ENCODE data around the gene ANK2. TPM values are rescaled to one million over a fixed set of nuclear protein-coding genes. Genes with fewer than 3 reads are reported as not detected.
A peak's percentile ranks its signal among the peaks of the same experiment; 100 is the strongest.
"Not testable (repeated sequence)": the region's sequence is repeated elsewhere in the genome, so short reads cannot be mapped to it uniquely, and the experiment has no call there.

ANK2 gene
- polyA plus RNA-seq, 1 donor, result 269 TPM

DNA sequence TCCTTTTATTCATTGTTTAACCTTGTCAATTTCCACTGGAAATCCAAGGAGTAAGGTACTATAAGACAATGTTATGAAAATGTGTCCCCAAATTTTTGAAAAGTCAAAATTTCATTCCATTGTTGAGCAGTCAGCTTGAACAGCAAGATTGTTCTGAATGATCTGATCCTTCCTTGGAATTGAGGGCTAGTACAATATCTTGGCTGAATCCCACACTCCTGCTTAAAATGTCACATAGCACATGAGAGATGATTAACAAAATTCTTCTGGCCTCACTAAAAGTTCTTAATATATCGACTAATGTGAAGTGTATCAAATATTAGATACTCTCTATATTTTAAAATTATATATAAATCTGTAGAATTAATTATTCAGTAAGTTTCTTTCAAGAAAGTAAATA is 104.8 kb downstream of the ANK2 start:
- no peak for DNase-seq

DNA sequence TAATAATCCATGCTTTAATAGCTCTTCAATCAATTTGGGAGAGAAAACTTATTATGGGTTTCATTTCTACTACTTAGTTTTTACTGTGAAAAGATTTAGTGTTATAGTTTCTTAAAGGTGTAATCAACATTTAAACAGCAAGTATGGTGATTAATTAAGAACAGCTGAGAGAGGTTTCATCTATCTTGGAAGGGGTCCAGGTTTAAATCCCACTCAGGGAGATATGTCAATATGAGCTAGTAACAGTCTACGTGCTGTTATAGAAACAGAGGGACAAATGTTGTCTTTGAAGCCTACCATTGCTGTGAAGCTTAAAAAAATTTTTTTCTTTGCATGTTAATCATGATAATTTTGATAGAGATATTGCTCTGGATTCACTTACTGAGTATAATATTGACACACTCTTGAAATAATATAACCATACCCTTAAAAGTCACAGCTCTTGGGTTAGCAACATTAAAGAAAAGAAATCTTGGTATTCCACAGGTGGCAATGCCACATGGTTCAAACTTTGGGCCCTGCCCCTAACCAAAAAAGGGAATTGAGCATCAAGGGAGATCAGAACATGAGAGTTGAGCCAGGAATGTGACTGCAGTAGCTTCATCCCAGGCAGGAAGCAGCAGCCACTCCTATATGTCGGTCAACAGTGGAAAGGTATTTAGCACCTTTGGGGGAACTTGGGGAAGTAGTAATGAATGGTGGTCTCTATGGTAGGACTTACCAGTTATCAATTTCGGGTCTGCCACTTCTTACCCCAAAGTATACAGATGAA is 107.8 kb downstream of the ANK2 start:
- DNase-seq, result no peak

DNA sequence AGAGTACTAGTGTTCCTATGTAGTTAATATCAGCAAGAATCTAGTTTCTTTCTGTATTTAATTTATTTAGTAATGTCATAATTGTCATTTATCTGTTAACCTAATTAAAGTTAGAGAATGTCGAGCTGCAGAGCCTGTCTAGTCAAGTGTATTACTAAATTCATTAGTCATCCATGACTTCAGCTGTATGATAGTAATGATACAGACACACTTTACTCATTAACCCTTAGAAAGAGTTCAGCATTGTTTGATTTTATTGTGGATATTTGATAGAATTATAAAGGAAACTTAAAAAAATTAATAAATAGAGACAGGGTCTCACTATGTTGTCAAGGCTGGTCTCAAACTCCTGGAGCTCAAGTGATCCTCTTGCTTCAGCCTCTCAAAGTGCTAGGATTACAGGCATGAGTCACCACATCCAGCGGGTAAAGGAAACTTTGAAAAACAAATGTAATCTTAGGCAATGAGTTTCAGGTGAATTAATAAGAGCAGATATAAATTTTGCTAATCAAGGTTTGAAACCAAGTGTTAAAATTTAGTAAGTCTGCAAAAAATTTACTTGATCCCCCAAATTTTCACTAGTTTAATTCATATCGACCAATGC is 110.6 kb downstream of the ANK2 start:
- no peak for DNase-seq

GRCh38 chr4:113160548-113160947 is 111.1 kb downstream of the ANK2 start:
- DNase-seq, result no peak

GRCh38 chr4:113162089-113162488 is 112.6 kb downstream of the ANK2 start:
- no peak for DNase-seq

DNA sequence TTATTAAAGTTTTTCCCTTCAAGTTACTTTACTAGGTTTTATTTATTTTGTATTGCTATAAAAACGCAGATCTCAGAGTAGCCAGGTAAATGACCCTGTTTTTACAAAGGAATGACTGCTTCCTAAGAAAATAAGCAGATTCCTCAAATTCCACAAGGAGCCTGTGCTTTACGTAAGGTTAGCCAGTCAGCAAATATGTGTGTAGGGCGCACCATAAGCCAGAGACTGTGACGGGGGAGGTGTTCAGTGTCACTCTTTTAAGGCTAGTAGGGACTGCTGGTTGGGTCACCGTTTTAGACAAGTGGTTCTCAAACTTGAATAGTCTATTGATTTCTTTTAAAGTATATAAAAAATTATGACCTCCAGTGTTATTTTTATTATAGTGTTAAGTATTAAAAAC is 119.9 kb downstream of the ANK2 start:
- DNase-seq, result no peak

GRCh38 chr4:113170115-113170804 is 120.8 kb downstream of the ANK2 start:
- DNase-seq, result no peak

DNA sequence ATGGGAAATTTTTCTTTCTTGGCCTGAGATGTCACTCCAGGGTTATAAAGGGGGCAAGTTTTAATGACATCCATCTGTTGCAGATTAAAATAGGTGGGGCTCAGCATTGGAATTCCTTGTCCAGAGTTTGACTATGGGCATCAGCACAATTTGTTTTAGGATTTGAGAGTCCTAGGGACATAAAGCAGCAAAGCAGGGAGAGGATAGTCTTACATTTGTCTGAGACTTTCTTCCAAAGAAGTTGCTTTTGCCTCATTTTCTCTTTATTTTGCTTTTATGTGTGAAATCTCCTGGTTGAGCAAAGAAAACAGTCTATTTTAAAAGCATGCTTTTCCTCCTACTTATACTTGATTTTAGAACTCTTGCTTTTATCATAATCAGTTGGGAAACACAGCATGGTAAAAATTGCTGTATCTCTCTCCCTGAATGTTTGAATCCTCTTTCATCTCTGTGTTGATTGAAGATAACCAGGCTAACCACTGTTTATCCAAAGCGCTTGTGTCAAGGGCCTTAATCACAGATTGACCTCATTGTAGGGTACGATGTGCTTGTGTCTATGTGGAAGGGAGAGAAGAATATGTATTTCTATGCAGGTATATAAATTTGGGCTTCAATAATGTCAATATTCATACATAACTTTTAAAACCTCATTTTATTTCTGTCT is 121.5 kb downstream of the ANK2 start:
- no peak for DNase-seq

DNA sequence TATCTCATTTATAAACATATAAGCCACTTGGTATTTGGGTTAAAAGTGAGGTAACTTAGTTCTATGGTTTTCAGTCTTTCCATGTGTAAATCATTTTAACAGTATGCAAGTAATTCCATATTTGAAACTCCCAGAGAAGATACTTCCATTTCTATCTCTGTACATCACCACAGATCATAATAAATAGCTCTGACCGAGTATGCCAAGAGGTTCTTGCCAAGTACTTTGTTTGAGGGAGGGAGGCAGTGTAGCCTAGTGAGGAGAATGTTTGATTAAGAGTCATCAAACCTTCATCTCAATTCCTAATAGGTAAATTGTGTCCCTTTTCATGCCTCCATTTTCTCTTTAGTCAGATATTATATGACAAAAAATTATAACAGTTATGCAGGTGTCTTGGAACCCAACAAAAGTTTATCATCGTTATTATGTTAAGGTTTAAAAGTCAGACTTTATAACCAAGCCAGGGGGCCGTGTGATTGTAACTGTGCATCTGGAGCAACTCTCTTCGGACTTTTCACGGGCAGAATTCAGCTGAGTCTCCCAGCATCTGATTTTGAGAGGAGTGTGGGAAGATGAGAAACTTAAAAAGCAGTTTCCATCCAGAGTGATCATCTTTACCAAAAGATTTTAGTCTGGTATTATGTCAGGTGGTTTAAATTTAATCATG is 123.8 kb downstream of the ANK2 start:
- no peak for DNase-seq

- DNase-seq, result no peak
Measured at GRCh38 chr4:113173793-113174264, 124.4 kb downstream of the ANK2 start.

GRCh38 chr4:113179091-113179490 is 129.6 kb downstream of the ANK2 start:
- DNase-seq, result peak; percentile 55

DNA sequence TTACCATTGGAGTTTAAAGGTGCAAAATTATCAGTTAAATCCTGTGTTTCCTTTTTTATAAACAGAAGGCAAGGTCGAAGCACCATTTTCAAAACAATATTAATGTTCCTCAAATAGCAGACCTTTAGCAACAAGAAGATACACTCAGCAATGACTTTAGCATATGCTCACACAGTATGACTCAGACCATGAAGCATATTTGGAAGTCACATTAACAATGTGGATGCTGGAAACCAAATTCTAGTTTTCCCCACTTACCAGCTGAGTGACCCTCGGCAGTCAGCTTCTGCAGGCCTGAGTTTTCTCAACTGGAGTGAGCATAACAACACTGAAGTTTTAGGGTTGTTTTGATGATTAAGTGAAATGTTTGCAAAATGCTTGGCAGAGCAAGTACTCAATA is 130.5 kb downstream of the ANK2 start:
- DNase-seq, result no peak

DNA sequence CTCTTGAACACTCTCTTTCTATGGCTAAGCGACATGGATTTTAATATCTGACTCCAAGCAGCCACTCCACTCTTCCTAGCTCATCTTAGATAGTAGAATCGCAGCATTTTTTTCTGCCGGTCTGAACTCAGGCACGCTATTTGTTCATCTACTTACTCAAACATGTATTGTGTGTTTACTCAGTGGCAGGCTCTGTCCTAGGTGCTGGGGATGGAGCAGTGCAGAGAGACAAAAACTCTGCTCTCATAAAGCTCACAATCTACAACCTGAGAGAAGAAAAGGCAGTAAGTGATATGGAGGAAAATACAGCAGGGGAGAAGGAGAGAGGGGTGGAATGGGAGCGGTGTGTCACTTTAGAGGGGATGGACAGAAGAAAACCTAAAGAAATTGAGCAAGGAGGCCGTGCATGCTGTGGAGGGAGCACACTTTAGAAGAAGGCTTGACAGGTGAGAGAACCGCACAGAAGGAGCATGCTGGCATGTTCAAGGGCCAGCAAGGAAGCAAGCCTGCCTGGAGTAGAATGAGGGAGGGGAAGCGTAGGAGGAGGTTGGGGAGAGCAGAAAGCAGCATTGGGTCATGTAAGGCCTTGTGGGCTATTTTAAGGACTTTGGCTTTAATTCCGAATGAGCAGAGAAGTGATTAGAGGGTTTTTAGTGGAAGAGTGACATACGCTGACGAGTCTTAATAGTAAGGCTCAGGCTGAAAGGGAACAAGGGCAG is 132.0 kb downstream of the ANK2 start:
- DNase-seq, result no peak

GRCh38 chr4:113183032-113183605 is 133.7 kb downstream of the ANK2 start:
- DNase-seq, result no peak

DNA sequence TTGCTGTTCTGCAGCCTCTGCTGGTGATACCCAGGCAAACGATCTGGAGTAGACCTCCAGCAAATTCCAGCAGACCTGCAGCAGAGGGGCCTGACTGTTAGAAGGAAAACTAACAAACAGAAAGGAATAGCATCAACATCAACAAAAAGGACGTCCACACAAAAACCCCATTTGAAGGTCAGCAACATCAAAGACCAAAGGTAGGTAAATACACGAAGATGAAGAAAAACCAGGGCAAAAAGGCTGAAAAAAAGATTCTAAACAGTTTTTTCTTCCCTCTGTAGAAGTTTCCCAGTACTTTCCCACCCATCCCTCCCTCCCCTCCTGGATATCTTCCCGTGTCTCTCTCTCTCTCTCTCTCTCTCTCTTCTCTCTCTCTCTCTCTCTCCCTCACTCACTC is 136.8 kb downstream of the ANK2 start:
- DNase-seq, result not testable (repeated sequence)

DNA sequence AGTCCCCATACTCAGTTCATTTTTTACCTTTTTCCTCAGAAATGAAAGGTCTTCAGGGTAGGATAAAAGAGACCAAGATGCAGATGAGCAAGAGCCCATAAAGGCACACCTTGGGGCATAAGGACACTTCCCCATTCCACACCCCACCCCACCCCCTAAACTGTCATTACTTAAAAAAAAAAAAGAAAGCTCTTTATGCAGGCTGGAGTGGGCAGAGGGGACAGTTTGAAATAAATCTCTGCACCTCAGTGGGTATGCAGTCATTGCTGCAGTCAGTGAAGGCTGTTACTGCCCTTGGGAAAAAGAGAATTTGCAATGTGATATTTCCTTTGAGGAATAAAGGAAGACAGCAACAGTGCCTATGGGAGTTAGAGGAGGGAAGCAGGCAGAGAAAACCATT is 137.5 kb downstream of the ANK2 start:
- DNase-seq, result no peak

- no peak for DNase-seq
Measured at GRCh38 chr4:113187358-113187757, 137.9 kb downstream of the ANK2 start.

GRCh38 chr4:113189546-113189945 is 140.1 kb downstream of the ANK2 start:
- DNase-seq, result no peak

DNA sequence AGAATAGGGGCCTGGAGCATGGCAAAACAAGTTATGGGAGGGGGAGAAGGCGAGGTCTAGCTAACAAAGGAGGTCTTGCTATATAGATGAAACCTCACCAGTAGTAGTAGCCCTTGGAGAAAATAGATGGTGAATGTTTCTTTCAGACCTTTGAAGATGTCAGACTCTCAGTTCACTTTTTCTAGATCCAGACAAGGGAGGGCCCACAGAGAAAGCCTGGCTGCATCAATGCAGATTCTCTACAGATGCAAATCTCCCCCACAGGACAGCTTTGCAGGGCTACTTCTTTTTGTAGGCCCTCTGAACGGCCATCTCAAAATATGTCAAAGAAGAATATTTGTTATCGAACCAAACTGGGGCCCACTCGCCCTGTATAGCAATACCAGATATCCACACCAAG is 159.7 kb downstream of the ANK2 start:
- no peak for DNase-seq

- no peak for DNase-seq
Measured at GRCh38 chr4:113209652-113210320, 160.3 kb downstream of the ANK2 start.

GRCh38 chr4:113212613-113213012 is 163.2 kb downstream of the ANK2 start:
- DNase-seq, result no peak
